GM23338 (cell line): Measurements from ENCODE around the gene SMIM5.

Experiments
- CREB1 ChIP-seq: fragments of 250-450 bp; sonication (Bioruptor Pico); IDR thresholded peaks from 2 replicates; pipeline ENCODE4 v1.5.0; 2020; ENCODE audit warnings: low read depth, mild to moderate bottlenecking, moderate library complexity
- EZH2 ChIP-seq: fragments of 200-600 bp; sonication (generic); IDR thresholded peaks from one replicate; pipeline ENCODE4 v1.8.0; 2017; ENCODE audit warnings: antibody characterized with exemption, mild to moderate bottlenecking, low read depth; ENCODE audit not compliant: unreplicated experiment
- EZH2phosphoT487 ChIP-seq: fragments of 200-600 bp; sonication (generic); IDR thresholded peaks from one replicate; pipeline ENCODE4 v1.8.1; 2018; ENCODE audit warnings: antibody characterized with exemption; ENCODE audit not compliant: unreplicated experiment
- JUNB ChIP-seq: IDR thresholded peaks from one replicate; pipeline ENCODE4 v1.6.1; 2016; ENCODE audit warnings: antibody characterized with exemption; ENCODE audit not compliant: unreplicated experiment
- POLR2AphosphoS5 ChIP-seq: IDR thresholded peaks from 2 replicates; pipeline ENCODE4 v1.6.1; 2016; ENCODE audit warnings: antibody characterized with exemption, low read depth
- STAT1 ChIP-seq: IDR thresholded peaks from one replicate; pipeline ENCODE4 v1.6.1; 2016; ENCODE audit warnings: antibody characterized with exemption; ENCODE audit not compliant: unreplicated experiment
- ZNF331 ChIP-seq: fragments of 250-450 bp; sonication (Bioruptor Pico); IDR thresholded peaks from 2 replicates; pipeline ENCODE4 v1.5.0; 2020; ENCODE audit warnings: low read depth, mild to moderate bottlenecking, moderate library complexity
- TF ChIP-seq, protein P1 (sequence below), 2 experiments: fragments of 200-600 bp in 1 of 2; sonication (generic) in 1 of 2; conservative IDR thresholded peaks; 2 replicates each; pipeline versions ENCODE4 v1.5.1 to v1.6.1; 2016 to 2017; ENCODE audit warnings: antibody characterized with exemption in 2 of 2, low read depth in 2 of 2, mild to moderate bottlenecking in 2 of 2, moderate library complexity in 1 of 2
- TF ChIP-seq, protein P2 (sequence below): IDR thresholded peaks from 2 replicates; pipeline ENCODE4 v1.6.1; 2016; ENCODE audit warnings: antibody characterized with exemption
- TF ChIP-seq, protein P3 (sequence below): IDR thresholded peaks from one replicate; pipeline ENCODE4 v1.6.1; 2018; ENCODE audit warnings: antibody characterized with exemption; ENCODE audit not compliant: unreplicated experiment

DNA sequence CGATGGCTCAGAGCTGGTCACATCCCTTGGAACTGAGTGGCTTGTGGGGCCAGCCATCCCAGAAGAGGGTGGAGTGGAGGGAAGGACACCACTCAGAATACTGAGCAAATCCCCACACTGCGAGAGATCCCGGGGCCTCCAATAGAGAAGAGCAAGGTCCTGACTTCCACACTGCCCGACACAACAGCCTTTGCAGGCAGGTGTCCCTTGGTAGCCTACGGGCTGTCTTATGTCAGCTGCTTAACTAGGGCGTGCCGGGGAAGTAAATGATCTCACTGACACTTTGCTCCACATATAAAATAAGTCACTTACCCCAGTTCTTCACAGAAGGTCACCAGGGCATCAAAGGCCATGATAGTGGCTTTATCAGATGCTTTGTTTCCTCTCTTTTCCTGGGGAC lies 17.6 kb downstream of the SMIM5 start:
- TF ChIP-seq POLR2AphosphoS5 (no peak), EZH2phosphoT487 (no peak), CREB1 (CRISPR knock-in tag) (no peak), EZH2 (no peak), JUNB (no peak), ZNF331 (CRISPR knock-in tag) (no peak), STAT1 (no peak)
- TF ChIP-seq, protein P1, sequence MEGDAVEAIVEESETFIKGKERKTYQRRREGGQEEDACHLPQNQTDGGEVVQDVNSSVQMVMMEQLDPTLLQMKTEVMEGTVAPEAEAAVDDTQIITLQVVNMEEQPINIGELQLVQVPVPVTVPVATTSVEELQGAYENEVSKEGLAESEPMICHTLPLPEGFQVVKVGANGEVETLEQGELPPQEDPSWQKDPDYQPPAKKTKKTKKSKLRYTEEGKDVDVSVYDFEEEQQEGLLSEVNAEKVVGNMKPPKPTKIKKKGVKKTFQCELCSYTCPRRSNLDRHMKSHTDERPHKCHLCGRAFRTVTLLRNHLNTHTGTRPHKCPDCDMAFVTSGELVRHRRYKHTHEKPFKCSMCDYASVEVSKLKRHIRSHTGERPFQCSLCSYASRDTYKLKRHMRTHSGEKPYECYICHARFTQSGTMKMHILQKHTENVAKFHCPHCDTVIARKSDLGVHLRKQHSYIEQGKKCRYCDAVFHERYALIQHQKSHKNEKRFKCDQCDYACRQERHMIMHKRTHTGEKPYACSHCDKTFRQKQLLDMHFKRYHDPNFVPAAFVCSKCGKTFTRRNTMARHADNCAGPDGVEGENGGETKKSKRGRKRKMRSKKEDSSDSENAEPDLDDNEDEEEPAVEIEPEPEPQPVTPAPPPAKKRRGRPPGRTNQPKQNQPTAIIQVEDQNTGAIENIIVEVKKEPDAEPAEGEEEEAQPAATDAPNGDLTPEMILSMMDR (conservative IDR thresholded peaks at IDR 0.05; ENCODE audit: low read depth in 2 of 2), result no peak
- TF ChIP-seq, protein P2, sequence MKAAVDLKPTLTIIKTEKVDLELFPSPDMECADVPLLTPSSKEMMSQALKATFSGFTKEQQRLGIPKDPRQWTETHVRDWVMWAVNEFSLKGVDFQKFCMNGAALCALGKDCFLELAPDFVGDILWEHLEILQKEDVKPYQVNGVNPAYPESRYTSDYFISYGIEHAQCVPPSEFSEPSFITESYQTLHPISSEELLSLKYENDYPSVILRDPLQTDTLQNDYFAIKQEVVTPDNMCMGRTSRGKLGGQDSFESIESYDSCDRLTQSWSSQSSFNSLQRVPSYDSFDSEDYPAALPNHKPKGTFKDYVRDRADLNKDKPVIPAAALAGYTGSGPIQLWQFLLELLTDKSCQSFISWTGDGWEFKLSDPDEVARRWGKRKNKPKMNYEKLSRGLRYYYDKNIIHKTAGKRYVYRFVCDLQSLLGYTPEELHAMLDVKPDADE, result no peak
- TF ChIP-seq, protein P3, sequence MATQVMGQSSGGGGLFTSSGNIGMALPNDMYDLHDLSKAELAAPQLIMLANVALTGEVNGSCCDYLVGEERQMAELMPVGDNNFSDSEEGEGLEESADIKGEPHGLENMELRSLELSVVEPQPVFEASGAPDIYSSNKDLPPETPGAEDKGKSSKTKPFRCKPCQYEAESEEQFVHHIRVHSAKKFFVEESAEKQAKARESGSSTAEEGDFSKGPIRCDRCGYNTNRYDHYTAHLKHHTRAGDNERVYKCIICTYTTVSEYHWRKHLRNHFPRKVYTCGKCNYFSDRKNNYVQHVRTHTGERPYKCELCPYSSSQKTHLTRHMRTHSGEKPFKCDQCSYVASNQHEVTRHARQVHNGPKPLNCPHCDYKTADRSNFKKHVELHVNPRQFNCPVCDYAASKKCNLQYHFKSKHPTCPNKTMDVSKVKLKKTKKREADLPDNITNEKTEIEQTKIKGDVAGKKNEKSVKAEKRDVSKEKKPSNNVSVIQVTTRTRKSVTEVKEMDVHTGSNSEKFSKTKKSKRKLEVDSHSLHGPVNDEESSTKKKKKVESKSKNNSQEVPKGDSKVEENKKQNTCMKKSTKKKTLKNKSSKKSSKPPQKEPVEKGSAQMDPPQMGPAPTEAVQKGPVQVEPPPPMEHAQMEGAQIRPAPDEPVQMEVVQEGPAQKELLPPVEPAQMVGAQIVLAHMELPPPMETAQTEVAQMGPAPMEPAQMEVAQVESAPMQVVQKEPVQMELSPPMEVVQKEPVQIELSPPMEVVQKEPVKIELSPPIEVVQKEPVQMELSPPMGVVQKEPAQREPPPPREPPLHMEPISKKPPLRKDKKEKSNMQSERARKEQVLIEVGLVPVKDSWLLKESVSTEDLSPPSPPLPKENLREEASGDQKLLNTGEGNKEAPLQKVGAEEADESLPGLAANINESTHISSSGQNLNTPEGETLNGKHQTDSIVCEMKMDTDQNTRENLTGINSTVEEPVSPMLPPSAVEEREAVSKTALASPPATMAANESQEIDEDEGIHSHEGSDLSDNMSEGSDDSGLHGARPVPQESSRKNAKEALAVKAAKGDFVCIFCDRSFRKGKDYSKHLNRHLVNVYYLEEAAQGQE, result no peak
